B cell (primary cell): ENCODE data around the gene URM1. TPM values are rescaled to one million over a fixed set of nuclear protein-coding genes. Genes with fewer than 3 reads are reported as not detected.

Source experiments
- ATAC-seq: fragments of 200-7000 bp; cut with Tn5 transposase; one replicate; pipeline ENCODE4 v1.10.0; 2021; ENCODE audit warnings: low read depth, mild to moderate bottlenecking, moderate number of reproducible peaks, moderate library complexity
- CTCF ChIA-PET: fragments of 350-600 bp; sonication (Branson Sonifier 250); formaldehyde crosslinking; loops from one replicate; lab custom pipeline; 2021; ENCODE audit warnings: antibody characterized with exemption, inconsistent platforms; lab: Charles Lee
- POLR2A ChIA-PET: fragments of 350-600 bp; sonication (Branson Sonifier 250); formaldehyde crosslinking; loops from one replicate; lab custom pipeline; 2021; ENCODE audit warnings: antibody characterized with exemption; lab: Charles Lee
- DNase-seq: peaks from one replicate; pipeline ENCODE4 v3.0.0; 2013
- H2AFZ ChIP-seq: 2 replicates; pipeline ENCODE4 v1.6.1; 2012; ENCODE audit warnings: mild to moderate bottlenecking, low read depth, low read length; ENCODE audit not compliant: insufficient read depth, poor library complexity, severe bottlenecking
- H3K27ac ChIP-seq, 2 donors: 1 replicate in 1 of 2; 2 replicates in 1 of 2; pipeline ENCODE4 v1.5.1; 2012 to 2013; ENCODE audit warnings: low read length in 2 of 2, mild to moderate bottlenecking in 2 of 2, moderate library complexity in 1 of 2
- H3K27me3 ChIP-seq, 4 experiments: fragments of 200-600 bp in 1 of 4; sonication (generic) in 1 of 4; replicated peaks in 1 of 4; 1 replicate in 2 of 4; 2 replicates in 2 of 4; pipeline versions ENCODE4 v1.6.1 to v1.7.0; 2013 to 2016; ENCODE audit warnings: low read length in 3 of 4, mild to moderate bottlenecking in 2 of 4, mixed read lengths in 1 of 4, moderate library complexity in 1 of 4; ENCODE audit not compliant: insufficient read depth in 4 of 4, control insufficient read depth in 3 of 4; ENCODE audit errors: control extremely low read depth in 1 of 4
- H3K36me3 ChIP-seq, 2 experiments: replicated peaks in 1 of 2; 1 replicate in 1 of 2; 2 replicates in 1 of 2; pipeline versions ENCODE4 v1.6.1 to v1.7.1; 2013; ENCODE audit warnings: low read length in 1 of 2; ENCODE audit not compliant: insufficient read depth in 2 of 2, control insufficient read depth in 1 of 2; ENCODE audit errors: control extremely low read depth in 1 of 2, extremely low read depth in 1 of 2
- H3K4me1 ChIP-seq, 2 donors: fragments of 200-600 bp in 1 of 2; sonication (generic) in 1 of 2; 1 replicate in 1 of 2; 2 replicates in 1 of 2; pipeline versions ENCODE4 v1.5.1 to v1.6.1; 2013 to 2017; ENCODE audit warnings: low read length in 2 of 2; ENCODE audit not compliant: control insufficient read depth in 2 of 2, insufficient read depth in 2 of 2
- H3K4me2 ChIP-seq: replicated peaks from 2 replicates; pipeline ENCODE3; 2012; ENCODE audit warnings: mild to moderate bottlenecking, low read depth, low read length; ENCODE audit not compliant: poor library complexity, severe bottlenecking
- H3K4me3 ChIP-seq, 5 experiments: fragments of 200-600 bp in 1 of 5; sonication (generic) in 1 of 5; 1 replicate in 3 of 5; 2 replicates in 2 of 5; pipeline versions ENCODE4 v1.5.1 to v1.7.0; 2011 to 2016; ENCODE audit warnings: low read length in 4 of 5, mild to moderate bottlenecking in 4 of 5, low read depth in 2 of 5, control low read depth in 1 of 5, moderate library complexity in 1 of 5; ENCODE audit not compliant: insufficient read depth in 1 of 5; ENCODE audit errors: control extremely low read depth in 1 of 5, extremely low read depth in 1 of 5
- H3K79me2 ChIP-seq: fragments of 200-600 bp; sonication (generic); one replicate; pipeline ENCODE4 v1.6.0; 2016; ENCODE audit warnings: low read length; ENCODE audit not compliant: control insufficient read depth, insufficient read depth
- H3K9ac ChIP-seq: fragments of 200-600 bp; sonication (generic); 2 replicates; pipeline ENCODE4 v1.6.1; 2017; ENCODE audit warnings: mild to moderate bottlenecking, low read length, moderate library complexity
- H3K9me3 ChIP-seq, 3 donors: one replicate each; pipeline versions ENCODE4 v1.6.1 to v1.7.1; 2013; ENCODE audit warnings: low read length in 2 of 3; ENCODE audit not compliant: control insufficient read depth in 2 of 3, insufficient read depth in 1 of 3; ENCODE audit errors: control extremely low read depth in 1 of 3
- H4K20me1 ChIP-seq: 2 replicates; pipeline ENCODE4 v1.6.0; 2012; ENCODE audit warnings: mild to moderate bottlenecking, low read length; ENCODE audit not compliant: insufficient read depth, control insufficient read depth, poor library complexity, severe bottlenecking
- H3K27ac Mint-ChIP-seq: one replicate; pipeline ENCODE4 v1.8.0; 2021; ENCODE audit warnings: mixed read lengths
- H3K27me3 Mint-ChIP-seq: one replicate; pipeline ENCODE4 v1.8.0; 2021; ENCODE audit warnings: mixed read lengths
- H3K4me1 Mint-ChIP-seq: one replicate; pipeline ENCODE4 v1.8.0; 2021; ENCODE audit warnings: mixed read lengths
- H3K4me3 Mint-ChIP-seq: one replicate; pipeline ENCODE4 v1.8.0; 2021; ENCODE audit warnings: mixed read lengths
- H3K9me3 Mint-ChIP-seq: one replicate; pipeline ENCODE4 v1.8.0; 2022; ENCODE audit warnings: mixed read lengths; ENCODE audit not compliant: insufficient read depth
- CTCF ChIP-seq: fragments of 200-600 bp; IDR thresholded peaks from one replicate; pipeline ENCODE4 v1.8.0; 2022; ENCODE audit warnings: antibody characterized with exemption, mild to moderate bottlenecking
- EZH2 ChIP-seq: IDR thresholded peaks from 2 replicates; pipeline ENCODE4 v1.6.1; 2012; ENCODE audit warnings: borderline replicate concordance, low read depth, mild to moderate bottlenecking, moderate library complexity, low read length; ENCODE audit not compliant: insufficient read depth, poor library complexity, severe bottlenecking
- WGBS: methylation state at CpG from one replicate; pipeline ENCODE4 v1.1.5; 2013; ENCODE audit warnings: missing lambda C conversion rate; ENCODE audit not compliant: insufficient coverage; 5-methylcytosine and 5-hydroxymethylcytosine counted together
- intact Hi-C: fragments of 100-400 bp; cut with micrococcal nuclease; formaldehyde crosslinking; loops from one replicate; pipeline ENCODE4 v1.10.0; 2022
- polyA plus RNA-seq: library from polyadenylated mRNA; depleted of rRNA; stranded (reverse); fragments of >200 nt; gene quantifications from 2 replicates; pipeline ENCODE4 v1.2.3, GENCODE V29; 2012
- total RNA-seq, 2 donors: library from RNA; stranded (reverse); fragments of 120-200 nt in 1 of 2; gene quantifications; 1 replicate in 1 of 2; 2 replicates in 1 of 2; pipeline versions ENCODE4 v1.2.3 to v1.2.4, GENCODE V29; 2013 to 2022

The URM1 gene
- total and polyA plus RNA-seq, 2 donors (not counting 1 experiment from before 2014, with no cell fraction given): 40.3 to 43.8 TPM

GRCh38 chr9:128385496-128386460, 14.6 kb downstream of the URM1 start:
- Histone ChIP-seq H3K9me3 (no peaks in the 10 kb centered on the region), H3K79me2 (peaks cover 18% of the 10 kb centered on the region), H3K27me3 (no peaks in the 10 kb centered on the region), H3K4me3 (no peak overlapping the region), H4K20me1 (peaks cover 50% of the 10 kb centered on the region), H3K27ac (no peak overlapping the region), H2AFZ (no peak overlapping the region), H3K4me2 (no peak overlapping the region), H3K36me3 (peaks cover 1 to 78% of the 10 kb centered on the region in 2 experiments), H3K9ac (no peak overlapping the region), H3K4me1 (no peaks in the 10 kb centered on the region)
- TF ChIP-seq EZH2 (no peak), CTCF (no peak)
- WGBS: 85% methylated on average over 14 of the region's 18 CpGs
- ChIA-PET CTCF (no interaction called here), POLR2A (no interaction called here)
- no peak overlapping the region for H3K4me3 Mint-ChIP-seq
- ATAC-seq (no peak), DNase-seq (no peak)
- intact Hi-C loops: no loop called here
- peaks cover 2% of the 10 kb centered on the region for H3K4me1 Mint-ChIP-seq
- no peaks in the 10 kb centered on the region for H3K9me3 Mint-ChIP-seq
- no peak overlapping the region for H3K27ac Mint-ChIP-seq
- H3K27me3 Mint-ChIP-seq: no peaks in the 10 kb centered on the region

GRCh38 chr9:128388150-128388549, 17.0 kb downstream of the URM1 start:
- Histone ChIP-seq H4K20me1 (peaks cover 32% of the 10 kb centered on the region), H3K27ac (no peak overlapping the region), H3K9ac (no peak overlapping the region), H3K79me2 (peaks cover 10% of the 10 kb centered on the region), H3K36me3 (peaks cover 1 to 73% of the 10 kb centered on the region in 2 experiments), H3K9me3 (no peaks in the 10 kb centered on the region), H3K27me3 (no peaks in the 10 kb centered on the region), H3K4me2 (no peak overlapping the region), H2AFZ (no peak overlapping the region), H3K4me3 (no peak overlapping the region), H3K4me1 (no peaks in the 10 kb centered on the region)
- no peaks in the 10 kb centered on the region for H3K4me1 Mint-ChIP-seq
- DNase-seq (no peak), ATAC-seq (no peak)
- no peak overlapping the region for H3K4me3 Mint-ChIP-seq
- ChIA-PET POLR2A (no interaction called here), CTCF (no interaction called here)
- H3K27me3 Mint-ChIP-seq: no peaks in the 10 kb centered on the region
- intact Hi-C loops: no loop called here
- H3K27ac Mint-ChIP-seq: no peak overlapping the region
- TF ChIP-seq CTCF (no peak), EZH2 (no peak)
- WGBS: 97% methylated on average over 7 of the region's 10 CpGs
- no peaks in the 10 kb centered on the region for H3K9me3 Mint-ChIP-seq
